Measurements from ENCODE around the gene DHX34. TPM values are rescaled to one million over a fixed set of nuclear protein-coding genes. Genes with fewer than 3 reads are reported as not detected.

DHX34 gene
- total and polyA plus RNA-seq, 9 of the 15 experiments (the other 6 are each of a cell fraction or from before 2014, with no cell fraction given), result 0.36 to 42.0 (median 15.0) TPM

DNA sequence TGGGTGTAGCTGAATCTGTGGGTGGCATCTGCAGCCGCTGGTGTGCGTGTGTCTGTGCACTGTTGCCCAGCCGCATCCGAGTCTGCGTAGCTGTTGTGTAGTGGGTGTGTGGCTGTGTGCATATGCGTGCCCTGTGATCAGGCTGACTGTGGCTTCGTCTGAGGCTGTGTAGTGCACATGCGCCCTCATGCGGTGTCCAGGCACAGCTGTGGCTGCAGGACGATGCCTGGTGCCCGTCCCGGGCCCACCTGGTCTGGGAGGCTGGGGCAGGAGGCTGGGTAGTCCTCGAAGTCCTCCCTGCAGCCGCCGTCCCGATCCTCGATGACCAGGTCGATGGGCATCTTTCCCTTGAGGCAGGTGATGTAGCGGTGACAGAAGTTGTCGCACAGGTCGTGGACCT lies 65.4 kb downstream of the DHX34 start (continued):
- TF ChIP-seq, protein P1, sequence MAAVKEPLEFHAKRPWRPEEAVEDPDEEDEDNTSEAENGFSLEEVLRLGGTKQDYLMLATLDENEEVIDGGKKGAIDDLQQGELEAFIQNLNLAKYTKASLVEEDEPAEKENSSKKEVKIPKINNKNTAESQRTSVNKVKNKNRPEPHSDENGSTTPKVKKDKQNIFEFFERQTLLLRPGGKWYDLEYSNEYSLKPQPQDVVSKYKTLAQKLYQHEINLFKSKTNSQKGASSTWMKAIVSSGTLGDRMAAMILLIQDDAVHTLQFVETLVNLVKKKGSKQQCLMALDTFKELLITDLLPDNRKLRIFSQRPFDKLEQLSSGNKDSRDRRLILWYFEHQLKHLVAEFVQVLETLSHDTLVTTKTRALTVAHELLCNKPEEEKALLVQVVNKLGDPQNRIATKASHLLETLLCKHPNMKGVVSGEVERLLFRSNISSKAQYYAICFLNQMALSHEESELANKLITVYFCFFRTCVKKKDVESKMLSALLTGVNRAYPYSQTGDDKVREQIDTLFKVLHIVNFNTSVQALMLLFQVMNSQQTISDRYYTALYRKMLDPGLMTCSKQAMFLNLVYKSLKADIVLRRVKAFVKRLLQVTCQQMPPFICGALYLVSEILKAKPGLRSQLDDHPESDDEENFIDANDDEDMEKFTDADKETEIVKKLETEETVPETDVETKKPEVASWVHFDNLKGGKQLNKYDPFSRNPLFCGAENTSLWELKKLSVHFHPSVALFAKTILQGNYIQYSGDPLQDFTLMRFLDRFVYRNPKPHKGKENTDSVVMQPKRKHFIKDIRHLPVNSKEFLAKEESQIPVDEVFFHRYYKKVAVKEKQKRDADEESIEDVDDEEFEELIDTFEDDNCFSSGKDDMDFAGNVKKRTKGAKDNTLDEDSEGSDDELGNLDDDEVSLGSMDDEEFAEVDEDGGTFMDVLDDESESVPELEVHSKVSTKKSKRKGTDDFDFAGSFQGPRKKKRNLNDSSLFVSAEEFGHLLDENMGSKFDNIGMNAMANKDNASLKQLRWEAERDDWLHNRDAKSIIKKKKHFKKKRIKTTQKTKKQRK (IDR thresholded peaks at IDR 0.05; ENCODE audit: borderline replicate concordance, low read depth, low read length), result no peak
- TF ChIP-seq, protein P2, sequence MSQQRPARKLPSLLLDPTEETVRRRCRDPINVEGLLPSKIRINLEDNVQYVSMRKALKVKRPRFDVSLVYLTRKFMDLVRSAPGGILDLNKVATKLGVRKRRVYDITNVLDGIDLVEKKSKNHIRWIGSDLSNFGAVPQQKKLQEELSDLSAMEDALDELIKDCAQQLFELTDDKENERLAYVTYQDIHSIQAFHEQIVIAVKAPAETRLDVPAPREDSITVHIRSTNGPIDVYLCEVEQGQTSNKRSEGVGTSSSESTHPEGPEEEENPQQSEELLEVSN (IDR thresholded peaks at IDR 0.05; ENCODE audit: borderline replicate concordance in 1 of 2, extremely low read depth in 1 of 2, insufficient read depth in 1 of 2, insufficient read length in 1 of 2, low read depth in 1 of 2, low read length in 1 of 2, poor library complexity in 1 of 2, severe bottlenecking in 1 of 2), result peak in 1 of 2 experiments; percentile 46
- TF ChIP-seq PHF21A (IDR thresholded peaks at IDR 0.05; ENCODE audit: borderline replicate concordance, low read depth) (no peak), ZNF133 (CRISPR knock-in tag; IDR thresholded peaks at IDR 0.05) (no peak), ZNF263 (CRISPR knock-in tag; IDR thresholded peaks at IDR 0.05; ENCODE audit: borderline replicate concordance) (no peak), TCFL5 (CRISPR knock-in tag; conservative IDR thresholded peaks at IDR 0.05) (no peak), SIN3A (IDR thresholded peaks at IDR 0.05; ENCODE audit: borderline replicate concordance in 2 of 2, control insufficient read depth in 1 of 2, low read depth in 2 of 2, low read length in 2 of 2) (no peak), NONO (IDR thresholded peaks at IDR 0.05; ENCODE audit: low read depth in 2 of 2, low read length in 1 of 2) (no peak), RB1 (IDR thresholded peaks at IDR 0.05; ENCODE audit: low read depth) (0 out of 2 replicates have a peak, but pooled peaks have one; percentile 21), IFI16 (CRISPR knock-in tag; IDR thresholded peaks at IDR 0.05) (no peak), ZNF124 (CRISPR knock-in tag; IDR thresholded peaks at IDR 0.05) (no peak), POU5F1 (IDR thresholded peaks at IDR 0.05; ENCODE audit: borderline replicate concordance, low read depth, low read length, partially characterized antibody) (no peak), ZNF175 (CRISPR knock-in tag; IDR thresholded peaks at IDR 0.05; ENCODE audit: low read depth) (no peak), ZNF134 (CRISPR knock-in tag; conservative IDR thresholded peaks at IDR 0.05) (no peak)
- TF ChIP-seq, protein P3, sequence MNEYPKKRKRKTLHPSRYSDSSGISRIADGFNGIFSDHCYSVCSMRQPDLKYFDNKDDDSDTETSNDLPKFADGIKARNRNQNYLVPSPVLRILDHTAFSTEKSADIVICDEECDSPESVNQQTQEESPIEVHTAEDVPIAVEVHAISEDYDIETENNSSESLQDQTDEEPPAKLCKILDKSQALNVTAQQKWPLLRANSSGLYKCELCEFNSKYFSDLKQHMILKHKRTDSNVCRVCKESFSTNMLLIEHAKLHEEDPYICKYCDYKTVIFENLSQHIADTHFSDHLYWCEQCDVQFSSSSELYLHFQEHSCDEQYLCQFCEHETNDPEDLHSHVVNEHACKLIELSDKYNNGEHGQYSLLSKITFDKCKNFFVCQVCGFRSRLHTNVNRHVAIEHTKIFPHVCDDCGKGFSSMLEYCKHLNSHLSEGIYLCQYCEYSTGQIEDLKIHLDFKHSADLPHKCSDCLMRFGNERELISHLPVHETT (CRISPR knock-in tag; conservative IDR thresholded peaks at IDR 0.05 in 1 of 2, IDR thresholded peaks at IDR 0.05 in 1 of 2), result no peak
- TF ChIP-seq, protein P4, sequence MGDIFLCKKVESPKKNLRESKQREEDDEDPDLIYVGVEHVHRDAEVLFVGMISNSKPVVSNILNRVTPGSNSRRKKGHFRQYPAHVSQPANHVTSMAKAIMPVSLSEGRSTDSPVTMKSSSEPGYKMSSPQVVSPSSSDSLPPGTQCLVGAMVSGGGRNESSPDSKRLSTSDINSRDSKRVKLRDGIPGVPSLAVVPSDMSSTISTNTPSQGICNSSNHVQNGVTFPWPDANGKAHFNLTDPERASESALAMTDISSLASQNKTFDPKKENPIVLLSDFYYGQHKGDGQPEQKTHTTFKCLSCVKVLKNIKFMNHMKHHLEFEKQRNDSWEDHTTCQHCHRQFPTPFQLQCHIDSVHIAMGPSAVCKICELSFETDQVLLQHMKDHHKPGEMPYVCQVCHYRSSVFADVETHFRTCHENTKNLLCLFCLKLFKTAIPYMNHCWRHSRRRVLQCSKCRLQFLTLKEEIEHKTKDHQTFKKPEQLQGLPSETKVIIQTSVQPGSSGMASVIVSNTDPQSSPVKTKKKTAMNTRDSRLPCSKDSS (IDR thresholded peaks at IDR 0.05; ENCODE audit: low read depth, partially characterized antibody), result no peak
- TF ChIP-seq, protein P5, sequence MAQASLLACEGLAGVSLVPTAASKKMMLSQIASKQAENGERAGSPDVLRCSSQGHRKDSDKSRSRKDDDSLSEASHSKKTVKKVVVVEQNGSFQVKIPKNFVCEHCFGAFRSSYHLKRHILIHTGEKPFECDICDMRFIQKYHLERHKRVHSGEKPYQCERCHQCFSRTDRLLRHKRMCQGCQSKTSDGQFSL (CRISPR knock-in tag; IDR thresholded peaks at IDR 0.05), result peak; percentile 40; the same call in 1 of the 2 replicates
- TF ChIP-seq, protein P5 (tag; IDR thresholded peaks at IDR 0.05), result no peak
